ENCODE data around the gene SERPINB6.

Gene SERPINB6

GRCh38 chr6:2982426-2983117 is 11.2 kb upstream of the SERPINB6 start:
- TF ChIP-seq CTCF (IDR thresholded peaks at IDR 0.05; ENCODE audit: insufficient read depth, low read depth, low read length, missing control alignments) = no peak
- no peak overlapping the region for H3K4me3 ChIP-seq (ENCODE audit: low read length)
- DNase-seq (ENCODE audit: low read depth) = no peak

- no peak for TF ChIP-seq CTCF (IDR thresholded peaks at IDR 0.05; ENCODE audit: insufficient read depth, low read depth, low read length, missing control alignments)
- no peak overlapping the region for H3K4me3 ChIP-seq (ENCODE audit: low read length)
- peak; percentile 75 for DNase-seq (ENCODE audit: low read depth)
These were observed 9.1 kb upstream of the SERPINB6 start for GRCh38 chr6:2980465-2980855.

GRCh38 chr6:2979819-2980464 is 8.6 kb upstream of the SERPINB6 start:
- peak; percentile 61 for DNase-seq (ENCODE audit: low read depth)
- no peak overlapping the region for H3K4me3 ChIP-seq (ENCODE audit: low read length)
- TF ChIP-seq CTCF (IDR thresholded peaks at IDR 0.05; ENCODE audit: insufficient read depth, low read depth, low read length, missing control alignments) = no peak

GRCh38 chr6:2978923-2979322 is 7.6 kb upstream of the SERPINB6 start:
- no peak for TF ChIP-seq CTCF (IDR thresholded peaks at IDR 0.05; ENCODE audit: insufficient read depth, low read depth, low read length, missing control alignments)
- no peak for DNase-seq (ENCODE audit: low read depth)
- no peak overlapping the region for H3K4me3 ChIP-seq (ENCODE audit: low read length)

GRCh38 chr6:2977799-2978590 is 6.6 kb upstream of the SERPINB6 start:
- H3K4me3 ChIP-seq (ENCODE audit: low read length) = no peak overlapping the region
- DNase-seq (ENCODE audit: low read depth) = no peak
- TF ChIP-seq CTCF (IDR thresholded peaks at IDR 0.05; ENCODE audit: insufficient read depth, low read depth, low read length, missing control alignments) = no peak

GRCh38 chr6:2977290-2977689 is 5.9 kb upstream of the SERPINB6 start:
- no peak for DNase-seq (ENCODE audit: low read depth)
- no peak overlapping the region for H3K4me3 ChIP-seq (ENCODE audit: low read length)
- no peak for TF ChIP-seq CTCF (IDR thresholded peaks at IDR 0.05; ENCODE audit: insufficient read depth, low read depth, low read length, missing control alignments)

Measured in epithelial cell of esophagus (primary cell).